HT1080 (cell line): ENCODE data around the gene DPP10. TPM values are rescaled to one million over a fixed set of nuclear protein-coding genes. Genes with fewer than 3 reads are reported as not detected.
"Not testable (repeated sequence)": the region's sequence is repeated elsewhere in the genome, so short reads cannot be mapped to it uniquely, and the experiment has no call there.

ENCODE experiments used
- DNase-seq: peaks from one replicate; pipeline ENCODE4 v3.0.0-alpha.2; 2015; ENCODE audit warnings: low read depth
- total RNA-seq: library from RNA; depleted of rRNA; stranded (reverse); fragments of >200 nt; shearing (Covaris generic); gene quantifications from 2 replicates; pipeline ENCODE4 v1.2.3, GENCODE V29; 2014

The DPP10 gene
- total RNA-seq, 1 experiment from 2014 or later, result not detected

- DNase-seq, result no peak
Observed at GRCh38 chr2:115396579-115396978, 954.1 kb downstream of the DPP10 start.

- DNase-seq, result no peak
Observed at GRCh38 chr2:115400940-115401339, 958.5 kb downstream of the DPP10 start.

GRCh38 chr2:115412501-115412900, 970.1 kb downstream of the DPP10 start:
- DNase-seq, result no peak

- no peak for DNase-seq
Observed at GRCh38 chr2:115413791-115414190, 971.4 kb downstream of the DPP10 start.

GRCh38 chr2:115414466-115414865, 972.0 kb downstream of the DPP10 start:
- no peak for DNase-seq

- DNase-seq, result no peak
Observed at GRCh38 chr2:115422004-115422634, 979.7 kb downstream of the DPP10 start.

- no peak for DNase-seq
Observed at GRCh38 chr2:115427436-115427835, 985.0 kb downstream of the DPP10 start.

- not testable (repeated sequence) for DNase-seq
Observed at GRCh38 chr2:115440746-115441145, 998.3 kb downstream of the DPP10 start.

- no peak for DNase-seq
Observed at GRCh38 chr2:115443539-115444185, 1001.2 kb downstream of the DPP10 start.

GRCh38 chr2:115460008-115460407, 1017.6 kb downstream of the DPP10 start:
- DNase-seq, result no peak

GRCh38 chr2:115480741-115481140, 1038.3 kb downstream of the DPP10 start:
- DNase-seq, result no peak

- no peak for DNase-seq
Observed at GRCh38 chr2:115481842-115482241, 1039.4 kb downstream of the DPP10 start.

- DNase-seq, result no peak
Observed at GRCh38 chr2:115483666-115484065, 1041.2 kb downstream of the DPP10 start.

GRCh38 chr2:115484486-115484885, 1042.0 kb downstream of the DPP10 start:
- peak; percentile 1 for DNase-seq

- DNase-seq, result no peak
Observed at GRCh38 chr2:115484983-115485382, 1042.5 kb downstream of the DPP10 start.

- no peak for DNase-seq
Observed at GRCh38 chr2:115491186-115491793, 1048.8 kb downstream of the DPP10 start.

- no peak for DNase-seq
Observed at GRCh38 chr2:115505331-115505730, 1062.9 kb downstream of the DPP10 start.

GRCh38 chr2:115520727-115521126, 1078.3 kb downstream of the DPP10 start:
- no peak for DNase-seq

GRCh38 chr2:115524452-115524851, 1082.0 kb downstream of the DPP10 start:
- no peak for DNase-seq

GRCh38 chr2:115529627-115530026, 1087.2 kb downstream of the DPP10 start:
- no peak for DNase-seq

- no peak for DNase-seq
Observed at GRCh38 chr2:115533081-115533480, 1090.6 kb downstream of the DPP10 start.

GRCh38 chr2:115541814-115542213, 1099.4 kb downstream of the DPP10 start:
- DNase-seq, result no peak

- peak; percentile 3 for DNase-seq
Observed at GRCh38 chr2:115542331-115542730, 1099.9 kb downstream of the DPP10 start.
